PC-9 (cell line): ENCODE results near the gene GVQW3. TPM values are rescaled to one million over a fixed set of nuclear protein-coding genes. Genes with fewer than 3 reads are reported as not detected.

ENCODE experiments used
- Bru-seq: library from RNA; stranded (reverse); fragments of 400-500 nt; gene quantifications from one replicate; lab custom pipeline; 2021; lab: Mats Ljungman, UMichigan
- BruChase-seq, 2 experiments: library from RNA; stranded (reverse); fragments of 400-500 nt; gene quantifications; one replicate each; lab custom pipeline; 2021; lab: Mats Ljungman, UMichigan
- BruUV-seq: library from RNA; stranded (reverse); fragments of 400-500 nt; replicated peaks from 2 replicates; lab custom pipeline; 2021; lab: Mats Ljungman, UMichigan
- CTCF ChIA-PET: fragments of 300-600 bp; sonication (Branson Sonifier 250); formaldehyde crosslinking; loops from one replicate; lab custom pipeline; 2022; ENCODE audit warnings: antibody characterized with exemption; lab: Charles Lee
- POLR2A ChIA-PET: fragments of 300-600 bp; sonication (Branson Sonifier 250); formaldehyde crosslinking; loops from one replicate; lab custom pipeline; 2022; ENCODE audit warnings: antibody characterized with exemption; ENCODE audit not compliant: unreplicated experiment; lab: Charles Lee
- DNase-seq, 2 experiments: peaks; one replicate each; pipeline versions ENCODE4 v3.0.0 to v3.0.0-alpha.2; 2015 to 2022; ENCODE audit warnings: mixed read lengths in 1 of 2
- H2AFZ ChIP-seq: fragments of 200-600 bp; sonication (generic); 2 replicates; pipeline ENCODE4 v1.8.1; 2017; ENCODE audit warnings: antibody characterized with exemption
- H3F3A ChIP-seq: fragments of 200-600 bp; sonication (generic); 2 replicates; pipeline ENCODE4 v1.8.1; 2017; ENCODE audit warnings: antibody characterized with exemption, mild to moderate bottlenecking, low read depth; ENCODE audit not compliant: insufficient read depth
- H3K27ac ChIP-seq: fragments of 200-600 bp; sonication (generic); 2 replicates; pipeline ENCODE4 v1.6.1; 2016; ENCODE audit warnings: mixed run types
- H3K27me3 ChIP-seq: fragments of 200-600 bp; sonication (generic); 2 replicates; pipeline ENCODE4 v1.6.1; 2016; ENCODE audit warnings: low read depth, mixed run types; ENCODE audit not compliant: insufficient read depth
- H3K36me3 ChIP-seq: fragments of 200-600 bp; sonication (generic); 2 replicates; pipeline ENCODE4 v1.6.1; 2016; ENCODE audit warnings: low read depth, mixed run types
- H3K4me1 ChIP-seq: fragments of 200-600 bp; sonication (generic); replicated peaks from 2 replicates; pipeline ENCODE4 v1.6.1; 2016; ENCODE audit warnings: mixed run types; ENCODE audit not compliant: insufficient read depth
- H3K4me2 ChIP-seq: fragments of 200-600 bp; sonication (generic); 2 replicates; pipeline ENCODE4 v1.6.1; 2017; ENCODE audit warnings: mixed run types
- H3K4me3 ChIP-seq: fragments of 200-600 bp; sonication (generic); 2 replicates; pipeline ENCODE4 v1.6.1; 2016; ENCODE audit warnings: mixed run types
- H3K79me2 ChIP-seq: fragments of 200-600 bp; sonication (generic); 2 replicates; pipeline ENCODE4 v1.6.1; 2017; ENCODE audit warnings: low read depth, mixed run types
- H3K9me2 ChIP-seq: fragments of 200-600 bp; sonication (generic); 2 replicates; pipeline ENCODE4 v1.8.1; 2017; ENCODE audit warnings: mild to moderate bottlenecking; ENCODE audit not compliant: insufficient read depth
- H3K9me3 ChIP-seq: fragments of 200-600 bp; sonication (generic); 2 replicates; pipeline ENCODE4 v1.8.1; 2016; ENCODE audit warnings: low read depth; ENCODE audit not compliant: insufficient read depth
- H4K20me1 ChIP-seq: fragments of 200-600 bp; sonication (generic); 2 replicates; pipeline ENCODE4 v1.8.1; 2017; ENCODE audit not compliant: insufficient read depth
- CTCF ChIP-seq: fragments of 200-600 bp; sonication (generic); conservative IDR thresholded peaks from 2 replicates; pipeline ENCODE4 v1.6.1; 2017; ENCODE audit warnings: mixed run types, antibody characterized with exemption, mild to moderate bottlenecking, moderate library complexity
- EZH2 ChIP-seq: fragments of 200-600 bp; sonication (generic); IDR thresholded peaks from 2 replicates; pipeline ENCODE4 v1.8.0; 2017; ENCODE audit warnings: antibody characterized with exemption, low read depth
- intact Hi-C: fragments of 100-400 bp; cut with micrococcal nuclease; formaldehyde crosslinking; loops from one replicate; pipeline ENCODE4 v1.10.0; 2022; ENCODE audit not compliant: unreplicated experiment
- long read RNA-seq: library from polyadenylated mRNA; stranded (forward); transcript quantifications from one replicate; pipeline ENCODE4 v2.0.0, GENCODE V29; 2022
- total RNA-seq: library from RNA; stranded (reverse); gene quantifications from 2 replicates; pipeline ENCODE4 v1.2.3, GENCODE V29; 2021

GVQW3 gene
- total RNA-seq (11.1 and 12.5 TPM in 2 replicates), Bru-seq, nascent RNA (percentile 45 among the genes with signal in this experiment), BruChase-seq, experiment 1, labeled RNA remaining after a 2-hour chase (percentile 58 among the genes with signal in this experiment), BruChase-seq, experiment 2, labeled RNA remaining after a 6-hour chase (percentile 38 among the genes with signal in this experiment)
- long read RNA-seq, partial matches to known transcripts: 1 of 7 reads
- long read RNA-seq, other reads (novel, unspliced or antisense): 4 of 7 reads

GRCh38 chr11:76380977-76381719, at the start of gene GVQW3, which contains the start of gene THAP12:
Gene GVQW3, plus strand, starts transcription at chr11:76381323. Its CDS starts 506 bp downstream, at chr11:76381829.
Gene THAP12, minus strand, starts transcription at chr11:76381132. Its CDS starts 296 bp downstream, at chr11:76380836.
- H3K4me3 ChIP-seq: peak within 1 kb of the TSS; percentile 95
- H3K36me3 ChIP-seq: no peaks in the 10 kb centered on the region
- H3K27ac ChIP-seq: peak within 1 kb of the TSS; percentile 23; the same call in 1 of the 2 replicates
- ChIA-PET POLR2A (interaction anchor here (0.5 kb wide), 1 partner anchor 730 kb away, joined by 4 read pairs; no protein-coding TSS in a partner anchor), CTCF (interaction anchor here (0.6 kb wide), 1 partner anchor 645 kb away, joined by 7 read pairs; no protein-coding TSS in a partner anchor)
- no peaks in the 10 kb centered on the region for H3K27me3 ChIP-seq
- H4K20me1 ChIP-seq: peaks cover 33% of the 10 kb centered on the region
- H3K9me3 ChIP-seq: no peaks in the 10 kb centered on the region
- no TSS peak for BruUV-seq
- peak within 1 kb of the TSS; percentile 96 for H3K4me2 ChIP-seq
- intact Hi-C loops: loop anchor here (1.0 kb wide), 1 partner anchor 63 kb away; no protein-coding TSS in a partner anchor
- H3K4me1 ChIP-seq: peaks cover 23% of the 10 kb centered on the region
- no peaks in the 10 kb centered on the region for H3K9me2 ChIP-seq
- peak within 1 kb of the TSS; percentile 97 for H2AFZ ChIP-seq
- peak; percentile 91 to 99 for DNase-seq
- H3F3A ChIP-seq: peaks cover 7% of the 10 kb centered on the region; the same call in 1 of the 2 replicates
- peaks cover 61% of the 10 kb centered on the region for H3K79me2 ChIP-seq
- TF ChIP-seq CTCF (no peak), EZH2 (no peak)

GRCh38 chr11:76334826-76335389, 46.2 kb upstream of the GVQW3 start:
- H3K4me1 ChIP-seq: no peaks in the 10 kb centered on the region
- H3K9me3 ChIP-seq: peaks cover 14% of the 10 kb centered on the region; the same call in 1 of the 2 replicates
- no TSS peak for BruUV-seq
- no peak overlapping the region for H3K4me2 ChIP-seq
- ChIA-PET POLR2A (no interaction called here), CTCF (no interaction called here)
- H3K27me3 ChIP-seq: no peaks in the 10 kb centered on the region
- H3K9me2 ChIP-seq: no peaks in the 10 kb centered on the region
- H3K79me2 ChIP-seq: no peaks in the 10 kb centered on the region
- H2AFZ ChIP-seq: no peak overlapping the region
- TF ChIP-seq CTCF: no peak
- TF ChIP-seq EZH2: no peak
- no peaks in the 10 kb centered on the region for H3K36me3 ChIP-seq
- H4K20me1 ChIP-seq: no peaks in the 10 kb centered on the region
- H3K4me3 ChIP-seq: no peak overlapping the region
- intact Hi-C loops: no loop called here
- no peak for DNase-seq
- H3K27ac ChIP-seq: no peak overlapping the region
- no peaks in the 10 kb centered on the region for H3F3A ChIP-seq

GRCh38 chr11:76335842-76336241, 45.3 kb upstream of the GVQW3 start:
- Histone ChIP-seq H3K4me3 (no peak overlapping the region), H3K9me3 (peaks cover 14% of the 10 kb centered on the region; the same call in 1 of the 2 replicates), H3K4me2 (no peak overlapping the region), H3K79me2 (no peaks in the 10 kb centered on the region), H4K20me1 (no peaks in the 10 kb centered on the region), H3K36me3 (no peaks in the 10 kb centered on the region), H3F3A (no peaks in the 10 kb centered on the region), H3K4me1 (no peaks in the 10 kb centered on the region), H3K27me3 (no peaks in the 10 kb centered on the region), H3K9me2 (no peaks in the 10 kb centered on the region), H2AFZ (no peak overlapping the region), H3K27ac (no peak overlapping the region)
- DNase-seq: no peak
- CTCF ChIA-PET: no interaction called here
- intact Hi-C loops: no loop called here
- no TSS peak for BruUV-seq
- POLR2A ChIA-PET: no interaction called here
- TF ChIP-seq EZH2 (no peak), CTCF (no peak)
